NCI-H146 treated with DMSO at 0.1 percent for 48 hours (cell line): ENCODE measurements around the gene MAGEL2.
"Not testable (repeated sequence)": the region's sequence is repeated elsewhere in the genome, so short reads cannot be mapped to it uniquely, and the experiment has no call there.

Source experiments
- DNase-seq: peaks from one replicate; lab custom pipeline; 2025; ENCODE audit not compliant: unreplicated experiment; lab: John Stamatoyannopoulos, UW

The MAGEL2 gene

DNA sequence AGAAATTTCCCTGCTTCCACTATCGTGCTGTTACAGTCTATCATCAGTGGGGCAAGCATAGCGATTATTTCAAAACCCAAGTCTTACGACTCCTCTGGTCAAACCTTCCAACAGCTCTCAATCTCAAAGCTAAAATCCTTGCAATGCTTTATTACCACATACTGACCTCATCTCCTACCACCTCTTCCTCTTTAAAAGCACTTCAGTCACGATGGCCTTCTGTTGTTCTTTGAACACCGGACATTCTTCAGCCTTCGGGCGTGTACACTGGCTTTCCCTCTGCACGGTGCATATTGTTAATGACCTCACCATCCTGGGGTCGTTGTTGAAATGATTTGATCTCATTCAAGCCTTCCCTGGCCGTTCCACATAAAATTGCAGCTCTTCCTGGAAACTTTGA lies 31.1 kb downstream of the MAGEL2 start:
- no peak for DNase-seq

DNA sequence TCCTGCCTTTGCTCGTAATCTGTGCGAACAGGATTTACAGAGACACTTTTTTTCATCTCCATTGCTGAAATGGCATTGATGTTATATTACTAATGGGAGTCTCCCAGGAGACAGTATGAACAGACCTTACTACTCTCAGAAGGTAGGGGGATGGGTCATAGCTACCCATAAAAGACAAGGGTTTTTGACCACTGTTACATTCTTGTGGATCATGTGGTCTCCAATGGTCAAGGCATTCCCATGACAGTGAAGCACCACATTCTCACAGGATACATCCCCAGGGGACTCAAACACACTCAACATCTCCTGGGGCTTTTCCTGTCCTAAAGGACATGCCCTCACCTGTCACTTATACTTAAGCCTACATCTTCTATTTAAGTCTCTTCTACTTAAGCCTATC lies 41.4 kb downstream of the MAGEL2 start:
- no peak for DNase-seq

DNA sequence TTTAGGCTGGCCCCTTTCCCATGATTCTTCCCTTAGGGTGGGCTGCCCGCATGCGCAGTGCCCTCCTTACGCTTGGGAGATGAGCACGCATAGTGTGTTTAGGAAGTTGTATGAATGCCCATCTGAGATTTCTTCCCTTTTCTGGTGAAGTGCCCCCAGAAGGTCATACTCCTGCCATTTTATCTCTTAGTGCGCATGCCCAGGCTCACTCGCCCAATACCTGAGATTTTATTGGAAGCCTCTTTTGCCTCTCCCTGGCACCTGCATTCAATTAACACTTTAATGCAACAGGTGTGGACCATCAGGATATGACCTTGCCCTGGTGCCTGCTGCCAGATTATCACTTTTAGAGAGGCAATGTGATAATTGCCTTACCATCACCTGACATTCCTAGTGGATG lies 45.5 kb downstream of the MAGEL2 start:
- DNase-seq = no peak

DNA sequence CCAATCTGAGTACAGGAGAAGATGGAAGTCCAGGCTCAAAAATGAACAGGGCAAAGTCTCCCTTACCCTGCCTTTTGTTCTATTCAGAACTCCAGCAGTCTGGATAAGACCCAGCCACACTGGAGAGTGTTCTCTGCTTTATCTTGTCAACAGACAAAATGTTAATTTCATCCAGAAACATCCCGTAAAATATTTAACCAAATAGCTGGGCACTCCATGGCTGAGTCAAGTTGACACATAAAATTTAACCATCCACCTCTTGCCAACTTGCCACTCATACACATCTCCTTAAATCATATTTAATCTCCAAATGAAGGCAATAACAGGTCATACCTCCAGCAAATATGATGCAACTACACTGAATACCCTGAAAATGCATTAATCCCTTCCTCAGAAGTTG lies 48.6 kb downstream of the MAGEL2 start:
- no peak for DNase-seq

DNA sequence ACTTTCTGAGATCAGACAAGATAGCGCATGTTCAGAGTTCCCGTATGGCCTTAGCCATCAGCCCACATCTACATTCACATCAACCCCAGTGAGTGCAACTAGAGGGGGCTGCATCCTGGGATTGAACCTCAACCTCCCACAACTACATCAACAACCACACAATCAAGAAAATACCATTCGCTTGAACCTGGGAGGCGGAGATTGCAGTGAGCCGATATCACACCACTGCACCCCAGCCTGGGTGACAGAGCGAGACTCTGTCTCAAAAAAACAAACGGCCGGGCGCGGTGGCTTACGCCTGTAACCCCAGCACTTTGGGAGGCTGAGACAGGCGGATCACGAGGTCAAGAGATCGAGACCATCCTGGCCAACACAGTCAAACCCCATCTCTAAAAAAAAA lies 50.4 kb downstream of the MAGEL2 start:
- DNase-seq = not testable (repeated sequence)

DNA sequence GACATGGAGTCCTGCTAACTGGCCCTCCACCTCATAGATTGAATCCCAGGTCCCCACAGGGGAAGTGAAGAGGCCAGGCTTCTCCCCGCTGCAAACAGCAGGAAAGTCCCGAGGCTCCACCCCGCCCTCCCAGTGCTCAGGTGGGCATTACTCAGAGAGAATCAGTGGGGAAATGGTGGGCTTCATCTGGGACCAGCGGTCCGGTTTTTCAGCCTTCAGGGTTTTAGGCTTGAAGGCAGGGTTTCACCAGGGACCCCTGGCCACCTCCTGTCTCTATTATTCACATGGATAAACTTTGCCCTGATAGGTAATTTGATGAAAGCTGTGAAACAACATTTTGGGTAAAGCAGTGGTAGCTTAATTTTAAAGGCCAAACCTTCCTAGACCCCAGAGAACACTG lies 50.9 kb downstream of the MAGEL2 start:
- DNase-seq = no peak

DNA sequence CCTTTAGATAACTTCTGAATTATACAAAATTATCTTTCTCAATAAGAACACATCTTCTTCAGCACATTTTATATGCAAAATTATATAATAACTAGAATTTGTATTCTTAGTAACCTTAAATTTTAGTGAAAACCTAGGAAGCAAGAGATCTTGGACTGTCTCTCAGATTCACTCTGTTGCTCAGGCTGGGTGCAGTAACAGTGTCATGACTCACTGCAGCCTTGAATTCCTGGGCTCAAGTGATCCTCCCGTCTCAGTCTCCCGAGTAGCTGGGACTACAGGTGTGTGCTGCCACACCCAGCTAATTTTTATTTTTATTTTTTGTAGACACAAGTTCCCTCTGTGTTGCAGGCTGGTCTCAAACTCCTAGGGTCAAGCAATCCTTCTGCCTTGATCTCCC lies 52.3 kb downstream of the MAGEL2 start:
- DNase-seq = no peak

DNA sequence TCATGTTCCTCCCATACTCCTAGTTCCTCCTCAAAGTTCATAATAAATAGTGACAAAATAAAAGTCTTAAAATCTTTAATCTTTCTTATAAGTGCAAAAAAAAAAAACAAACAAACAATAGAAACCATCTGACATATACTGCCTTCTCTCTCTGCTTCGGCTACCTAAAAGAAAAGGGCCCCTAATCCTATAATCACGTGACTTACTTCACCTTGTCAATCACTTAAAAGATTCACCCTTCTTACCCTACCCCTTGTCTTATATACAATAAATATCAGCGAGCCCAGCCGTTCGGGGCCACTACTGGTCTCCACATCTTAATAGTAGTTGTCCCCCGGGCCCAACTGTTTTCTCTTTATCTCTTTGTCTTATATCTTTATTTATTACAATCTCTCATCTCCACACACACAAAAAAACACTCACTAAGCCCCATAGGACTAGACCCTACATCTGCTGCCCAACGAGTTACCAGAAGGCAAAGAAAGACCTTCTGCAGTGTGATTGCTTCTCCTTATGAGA lies 53.4 kb downstream of the MAGEL2 start:
- DNase-seq = no peak
